Panc1 (cell line): ENCODE results near the gene TBX4.

ENCODE experiments used
- CTCF ChIP-seq: fragments of 450-650 bp; IDR thresholded peaks from 2 replicates; pipeline ENCODE4 v1.5.1; 2017; ENCODE audit warnings: mild to moderate bottlenecking
- POLR2AphosphoS5 ChIP-seq: IDR thresholded peaks from 2 replicates; pipeline ENCODE4 v1.6.1; 2012; ENCODE audit warnings: mild to moderate bottlenecking, low read depth, low read length, moderate library complexity
- REST ChIP-seq, 2 experiments: IDR thresholded peaks; 2 replicates each; pipeline ENCODE4 v1.6.1; 2011 to 2012; ENCODE audit warnings: low read depth in 2 of 2, control low read depth in 1 of 2, low read length in 1 of 2, mild to moderate bottlenecking in 1 of 2, moderate library complexity in 1 of 2; ENCODE audit not compliant: insufficient read depth in 1 of 2
- SIN3A ChIP-seq: IDR thresholded peaks from 2 replicates; pipeline ENCODE4 v1.6.1; 2012; ENCODE audit warnings: low read depth, mild to moderate bottlenecking, low read length, moderate library complexity, borderline replicate concordance; ENCODE audit not compliant: insufficient read depth
- TCF7L2 ChIP-seq: IDR thresholded peaks from 2 replicates; pipeline ENCODE4 v1.6.1; 2011; ENCODE audit warnings: mild to moderate bottlenecking, low read depth, low read length, inconsistent platforms

- TF ChIP-seq POLR2AphosphoS5 (no peak), CTCF (no peak), SIN3A (no peak), REST (IDR thresholded peaks at IDR 0.05; ENCODE audit: insufficient read depth in 1 of 2, low read depth in 2 of 2, low read length in 1 of 2) (no peak), TCF7L2 (no peak)
Observed at GRCh38 chr17:61451538-61452300, 503 bp upstream of the TBX4 start.
